H9 (cell line): ENCODE measurements around the gene FAT4. TPM values are rescaled to one million over a fixed set of nuclear protein-coding genes. Genes with fewer than 3 reads are reported as not detected.

ENCODE experiments used
- DNase-seq: peaks from one replicate; pipeline ENCODE4 v3.0.0-alpha.2; 2017
- H2AFZ ChIP-seq: one replicate; pipeline ENCODE4 v1.6.1; 2013; ENCODE audit warnings: mild to moderate bottlenecking, low read length, control low read depth, moderate library complexity
- H2AK5ac ChIP-seq: 2 replicates; pipeline ENCODE4 v1.6.1; 2013; ENCODE audit warnings: low read length, control low read depth, mixed read lengths; ENCODE audit not compliant: insufficient read length
- H2BK120ac ChIP-seq: one replicate; pipeline ENCODE4 v1.6.1; 2013; ENCODE audit warnings: low read depth, mild to moderate bottlenecking, low read length, control low read depth, inconsistent platforms; ENCODE audit not compliant: poor library complexity, severe bottlenecking
- H2BK12ac ChIP-seq: 2 replicates; pipeline ENCODE4 v1.6.1; 2013; ENCODE audit warnings: low read length, control low read depth, mixed read lengths, low read depth; ENCODE audit not compliant: insufficient read length
- H2BK15ac ChIP-seq: 2 replicates; pipeline ENCODE4 v1.6.1; 2013; ENCODE audit warnings: low read depth, low read length, control low read depth
- H2BK20ac ChIP-seq: one replicate; pipeline ENCODE4 v1.6.1; 2013; ENCODE audit warnings: low read depth, mild to moderate bottlenecking, low read length, control low read depth, inconsistent platforms; ENCODE audit not compliant: poor library complexity, severe bottlenecking
- H2BK5ac ChIP-seq: 2 replicates; pipeline ENCODE4 v1.6.1; 2013; ENCODE audit warnings: low read length, control low read depth, mixed read lengths; ENCODE audit not compliant: insufficient read length
- H3K14ac ChIP-seq: 2 replicates; pipeline ENCODE4 v1.6.1; 2013; ENCODE audit warnings: low read length, control low read depth; ENCODE audit not compliant: insufficient read depth
- H3K18ac ChIP-seq: 2 replicates; pipeline ENCODE4 v1.6.1; 2013; ENCODE audit warnings: low read depth, mild to moderate bottlenecking, mixed read lengths, low read length, control low read depth; ENCODE audit not compliant: insufficient read length
- H3K23ac ChIP-seq: 2 replicates; pipeline ENCODE4 v1.6.1; 2013; ENCODE audit warnings: low read length, control low read depth, mixed read lengths, low read depth; ENCODE audit not compliant: insufficient read length
- H3K23me2 ChIP-seq: 2 replicates; pipeline ENCODE4 v1.6.1; 2013; ENCODE audit warnings: low read depth, mild to moderate bottlenecking, mixed read lengths, low read length, control low read depth; ENCODE audit not compliant: insufficient read length, poor library complexity, severe bottlenecking
- H3K27ac ChIP-seq: 2 replicates; pipeline ENCODE4 v1.5.1; 2013; ENCODE audit warnings: low read length, control low read depth, mixed read lengths, low read depth; ENCODE audit not compliant: insufficient read length
- H3K27me3 ChIP-seq: 2 replicates; pipeline ENCODE4 v1.6.1; 2013; ENCODE audit warnings: low read length, control low read depth, inconsistent platforms; ENCODE audit not compliant: insufficient read depth
- H3K4ac ChIP-seq: 2 replicates; pipeline ENCODE4 v1.6.1; 2013; ENCODE audit warnings: low read depth, mild to moderate bottlenecking, control low read depth, inconsistent platforms, low read length, moderate library complexity
- H3K4me1 ChIP-seq: 2 replicates; pipeline ENCODE4 v1.6.1; 2013; ENCODE audit warnings: low read length, control low read depth, inconsistent platforms; ENCODE audit not compliant: insufficient read depth
- H3K4me2 ChIP-seq: 2 replicates; pipeline ENCODE4 v1.6.1; 2013; ENCODE audit warnings: low read length, control low read depth, mixed read lengths; ENCODE audit not compliant: insufficient read length, insufficient read depth
- H3K56ac ChIP-seq: 2 replicates; pipeline ENCODE4 v1.6.1; 2013; ENCODE audit warnings: low read depth, mild to moderate bottlenecking, mixed read lengths, low read length, control low read depth; ENCODE audit not compliant: insufficient read length
- H3K79me1 ChIP-seq: 2 replicates; pipeline ENCODE4 v1.6.1; 2013; ENCODE audit warnings: low read depth, mild to moderate bottlenecking, moderate library complexity, low read length, control low read depth, inconsistent platforms; ENCODE audit not compliant: insufficient read depth, poor library complexity, severe bottlenecking
- H3K79me2 ChIP-seq: 2 replicates; pipeline ENCODE4 v1.6.1; 2013; ENCODE audit warnings: low read length, control low read depth, inconsistent platforms; ENCODE audit not compliant: insufficient read depth
- H3K9ac ChIP-seq: 2 replicates; pipeline ENCODE4 v1.6.1; 2013; ENCODE audit warnings: low read length, control low read depth, mixed read lengths; ENCODE audit not compliant: insufficient read length; ENCODE audit errors: extremely low read depth
- H3K9me3 ChIP-seq: one replicate; pipeline ENCODE4 v1.6.1; 2013; ENCODE audit warnings: low read depth, low read length, inconsistent platforms; ENCODE audit not compliant: control insufficient read depth
- H3T11ph ChIP-seq: one replicate; pipeline ENCODE4 v1.6.1; 2013; ENCODE audit warnings: mild to moderate bottlenecking, low read length, control low read depth, inconsistent platforms
- H4K20me1 ChIP-seq: one replicate; pipeline ENCODE4 v1.6.1; 2013; ENCODE audit not compliant: control insufficient read depth, insufficient read length, insufficient read depth
- H4K5ac ChIP-seq: 2 replicates; pipeline ENCODE4 v1.6.1; 2013; ENCODE audit warnings: low read depth, mild to moderate bottlenecking, mixed read lengths, low read length, control low read depth; ENCODE audit not compliant: insufficient read length
- H4K8ac ChIP-seq: replicated peaks from 2 replicates; pipeline ENCODE4 v1.6.1; 2013; ENCODE audit warnings: low read length, control low read depth, mixed read lengths, low read depth; ENCODE audit not compliant: insufficient read length
- H4K91ac ChIP-seq: 2 replicates; pipeline ENCODE4 v1.6.1; 2013; ENCODE audit warnings: low read depth, mild to moderate bottlenecking, moderate library complexity, mixed read lengths, low read length, control low read depth; ENCODE audit not compliant: insufficient read length
- H3K27ac Mint-ChIP-seq, 3 experiments: 2 replicates in 2 of 3; 3 replicates in 1 of 3; pipeline ENCODE4 v1.8.0; 2020 to 2021; ENCODE audit warnings: mixed read lengths in 3 of 3, mild to moderate bottlenecking in 1 of 3, moderate library complexity in 1 of 3
- H3K27me3 Mint-ChIP-seq: 2 replicates; pipeline ENCODE4 v1.8.0; 2021; ENCODE audit warnings: low read depth, mild to moderate bottlenecking, moderate library complexity, mixed read lengths
- H3K36me3 Mint-ChIP-seq, 3 experiments: 2 replicates in 2 of 3; 3 replicates in 1 of 3; pipeline ENCODE4 v1.8.0; 2020 to 2021; ENCODE audit warnings: low read depth in 3 of 3, mixed read lengths in 3 of 3; ENCODE audit not compliant: insufficient read depth in 1 of 3
- H3K4me1 Mint-ChIP-seq, 2 experiments: 2 replicates each; pipeline ENCODE4 v1.8.0; 2020; ENCODE audit warnings: mixed read lengths in 2 of 2
- H3K4me3 Mint-ChIP-seq, 2 experiments: 2 replicates in 1 of 2; 3 replicates in 1 of 2; pipeline ENCODE4 v1.8.0; 2020 to 2021; ENCODE audit warnings: mild to moderate bottlenecking in 2 of 2, mixed read lengths in 2 of 2, moderate library complexity in 1 of 2
- H3K9me3 Mint-ChIP-seq, 2 experiments: 2 replicates in 1 of 2; 3 replicates in 1 of 2; pipeline ENCODE4 v1.8.0; 2020; ENCODE audit warnings: mild to moderate bottlenecking in 2 of 2, mixed read lengths in 2 of 2, moderate library complexity in 1 of 2
- WGBS: extraction: QIAGEN DNeasy Blood & Tissue Kit; methylation state at CpG from one replicate; pipeline ENCODE4 v1.1.7; 2013; ENCODE audit warnings: missing lambda C conversion rate, low lambda C conversion rate, mixed read lengths; ENCODE audit not compliant: insufficient read length; ENCODE audit errors: extremely low coverage; 5-methylcytosine and 5-hydroxymethylcytosine counted together
- total RNA-seq: library from RNA; stranded (reverse); gene quantifications from 2 replicates; pipeline ENCODE4 v1.2.1, GENCODE V29; 2021
- TF ChIP-seq, protein P1 (sequence below): fragments of 200-600 bp; sonication (generic); conservative IDR thresholded peaks from 3 replicates; pipeline ENCODE4 v1.8.0; 2021; ENCODE audit warnings: antibody characterized with exemption, mild to moderate bottlenecking

The FAT4 gene
- total RNA-seq, 1 experiment from 2014 or later = 6.9 TPM

DNA sequence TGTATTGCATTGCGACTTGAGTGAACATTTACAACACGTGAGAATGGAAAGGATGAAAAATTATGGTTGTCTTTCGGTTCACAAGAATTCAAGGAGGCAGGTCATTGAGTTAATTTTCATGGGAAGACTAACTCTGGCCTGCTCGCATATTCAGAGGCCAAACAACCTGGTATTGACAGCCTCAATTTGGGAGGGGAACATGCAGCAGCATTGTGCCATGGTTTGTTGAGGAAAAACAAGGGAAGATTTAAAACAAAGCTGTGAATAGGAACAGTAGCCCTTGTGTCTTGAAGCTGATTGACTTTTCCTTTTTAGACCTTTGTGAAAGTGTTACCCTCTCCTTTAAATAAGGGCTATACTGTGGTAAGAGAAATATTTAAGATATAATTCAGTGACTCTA, 31.9 kb downstream of the FAT4 start:
- H3K9me3 Mint-ChIP-seq = no peaks in the 10 kb centered on the region
- H2BK12ac ChIP-seq = no peak overlapping the region
- H3K27me3 Mint-ChIP-seq = no peaks in the 10 kb centered on the region
- no peak overlapping the region for H3K56ac ChIP-seq
- no peak overlapping the region for H3K9ac ChIP-seq
- H2AFZ ChIP-seq = no peak overlapping the region
- WGBS = no CpG with 5 or more reads among the region's 4 CpGs
- H4K91ac ChIP-seq = no peak overlapping the region
- no peak overlapping the region for H3K4me2 ChIP-seq
- H3K14ac ChIP-seq = no peak overlapping the region
- TF ChIP-seq, protein P1, sequence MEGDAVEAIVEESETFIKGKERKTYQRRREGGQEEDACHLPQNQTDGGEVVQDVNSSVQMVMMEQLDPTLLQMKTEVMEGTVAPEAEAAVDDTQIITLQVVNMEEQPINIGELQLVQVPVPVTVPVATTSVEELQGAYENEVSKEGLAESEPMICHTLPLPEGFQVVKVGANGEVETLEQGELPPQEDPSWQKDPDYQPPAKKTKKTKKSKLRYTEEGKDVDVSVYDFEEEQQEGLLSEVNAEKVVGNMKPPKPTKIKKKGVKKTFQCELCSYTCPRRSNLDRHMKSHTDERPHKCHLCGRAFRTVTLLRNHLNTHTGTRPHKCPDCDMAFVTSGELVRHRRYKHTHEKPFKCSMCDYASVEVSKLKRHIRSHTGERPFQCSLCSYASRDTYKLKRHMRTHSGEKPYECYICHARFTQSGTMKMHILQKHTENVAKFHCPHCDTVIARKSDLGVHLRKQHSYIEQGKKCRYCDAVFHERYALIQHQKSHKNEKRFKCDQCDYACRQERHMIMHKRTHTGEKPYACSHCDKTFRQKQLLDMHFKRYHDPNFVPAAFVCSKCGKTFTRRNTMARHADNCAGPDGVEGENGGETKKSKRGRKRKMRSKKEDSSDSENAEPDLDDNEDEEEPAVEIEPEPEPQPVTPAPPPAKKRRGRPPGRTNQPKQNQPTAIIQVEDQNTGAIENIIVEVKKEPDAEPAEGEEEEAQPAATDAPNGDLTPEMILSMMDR = no peak
- no peaks in the 10 kb centered on the region for H3K9me3 ChIP-seq
- no peak overlapping the region for H3K23ac ChIP-seq
- H3K36me3 Mint-ChIP-seq = no peaks in the 10 kb centered on the region
- peak overlapping the region; percentile 16 for H3K27ac ChIP-seq
- no peaks in the 10 kb centered on the region; the same call in 1 of the 2 replicates for H3K79me2 ChIP-seq
- no peak overlapping the region for H2BK120ac ChIP-seq
- no peaks in the 10 kb centered on the region; the same call in 1 of the 2 replicates for H3K4me1 ChIP-seq
- no peak overlapping the region for H2BK5ac ChIP-seq
- H3K4me1 Mint-ChIP-seq = peaks cover 20 to 33% of the 10 kb centered on the region in 2 experiments
- H2AK5ac ChIP-seq = no peak overlapping the region
- no peak overlapping the region for H3K18ac ChIP-seq
- no peak overlapping the region for H3K4me3 Mint-ChIP-seq
- no peak for DNase-seq
- no peak overlapping the region for H4K8ac ChIP-seq
- no peak overlapping the region for H3T11ph ChIP-seq
- H4K5ac ChIP-seq = no peak overlapping the region
- no peaks in the 10 kb centered on the region for H3K79me1 ChIP-seq
- H2BK15ac ChIP-seq = no peak overlapping the region
- H3K27ac Mint-ChIP-seq = peak overlapping the region in 2 of 3 experiments; percentile 81 to 89; a peak in 3 of 7 replicates
- no peak overlapping the region for H2BK20ac ChIP-seq
- no peaks in the 10 kb centered on the region for H3K23me2 ChIP-seq
- no peaks in the 10 kb centered on the region for H3K27me3 ChIP-seq
- no peak overlapping the region for H3K4ac ChIP-seq
- H4K20me1 ChIP-seq = no peaks in the 10 kb centered on the region
